ENCODE data around the gene TUBB2A. TPM values are rescaled to one million over a fixed set of nuclear protein-coding genes. Genes with fewer than 3 reads are reported as not detected.
"Not testable (repeated sequence)": the region's sequence is repeated elsewhere in the genome, so short reads cannot be mapped to it uniquely, and the experiment has no call there.

Gene TUBB2A
- total and polyA plus RNA-seq, 2 donors from 2014 or later, result 49.8 to 80.9 TPM

GRCh38 chr6:3139090-3139903 is 18.0 kb downstream of the TUBB2A start:
- Histone ChIP-seq H3K27me3 (ENCODE audit: control insufficient read depth, insufficient read depth, low read length) (no peaks in the 10 kb centered on the region), H3K9me3 (ENCODE audit: control insufficient read depth in 2 of 3, insufficient read depth in 1 of 3, low read length in 3 of 3) (no peaks in the 10 kb centered on the region), H3K9ac (ENCODE audit: low read length in 3 of 3) (no peak overlapping the region), H3K36me3 (ENCODE audit: control insufficient read depth in 2 of 3, insufficient read depth in 3 of 3, low read length in 3 of 3) (peaks cover 0 to 46% (median 16%) of the 10 kb centered on the region in 3 donors), H3K4me1 (ENCODE audit: control insufficient read depth in 2 of 3, insufficient read depth in 2 of 3, low read depth in 1 of 3, low read length in 3 of 3) (peaks cover 5 to 18% (median 11%) of the 10 kb centered on the region in 3 donors), H3K27ac (ENCODE audit: low read depth in 2 of 2, low read length in 2 of 2) (peak overlapping the region; percentile 5 to 49), H3K4me3 (ENCODE audit: low read length in 3 of 3) (no peak overlapping the region)
- intact Hi-C loops (cut with DNase I), result no loop called here
- no peak for FAIRE-seq
- peak in 3 of 5 donors; percentile 39 to 81 (median 65) for DNase-seq
- TF ChIP-seq CTCF (IDR thresholded peaks at IDR 0.05; ENCODE audit: borderline replicate concordance, extremely low read depth, insufficient read depth), result no peak

GRCh38 chr6:3138341-3138740 is 19.0 kb downstream of the TUBB2A start:
- Histone ChIP-seq H3K27me3 (ENCODE audit: control insufficient read depth, insufficient read depth, low read length) (no peaks in the 10 kb centered on the region), H3K9me3 (ENCODE audit: control insufficient read depth in 2 of 3, insufficient read depth in 1 of 3, low read length in 3 of 3) (no peaks in the 10 kb centered on the region), H3K27ac (ENCODE audit: low read depth in 2 of 2, low read length in 2 of 2) (peak overlapping the region in 1 of 2 donors; percentile 5), H3K9ac (ENCODE audit: low read length in 3 of 3) (no peak overlapping the region), H3K4me3 (ENCODE audit: low read length in 3 of 3) (no peak overlapping the region), H3K4me1 (ENCODE audit: control insufficient read depth in 2 of 3, insufficient read depth in 2 of 3, low read depth in 1 of 3, low read length in 3 of 3) (peaks cover 5 to 18% (median 11%) of the 10 kb centered on the region in 3 donors), H3K36me3 (ENCODE audit: control insufficient read depth in 2 of 3, insufficient read depth in 3 of 3, low read length in 3 of 3) (peaks cover 0 to 42% (median 12%) of the 10 kb centered on the region in 3 donors)
- TF ChIP-seq CTCF (IDR thresholded peaks at IDR 0.05; ENCODE audit: borderline replicate concordance, extremely low read depth, insufficient read depth), result no peak
- intact Hi-C loops (cut with DNase I), result no loop called here
- DNase-seq, result no peak
- no peak for FAIRE-seq

GRCh38 chr6:3137873-3138272 is 19.5 kb downstream of the TUBB2A start:
- peak overlapping the region in 1 of 2 donors; percentile 23 for H3K27ac ChIP-seq (ENCODE audit: low read depth in 2 of 2, low read length in 2 of 2)
- FAIRE-seq; DNase-seq; H3K4me3 ChIP-seq (ENCODE audit: low read length in 3 of 3); H3K9ac ChIP-seq (ENCODE audit: low read length in 3 of 3); intact Hi-C loops (cut with DNase I); H3K9me3 ChIP-seq (ENCODE audit: control insufficient read depth in 2 of 3, insufficient read depth in 1 of 3, low read length in 3 of 3); H3K27me3 ChIP-seq (ENCODE audit: control insufficient read depth, insufficient read depth, low read length): not testable (repeated sequence)
- H3K4me1 ChIP-seq (ENCODE audit: control insufficient read depth in 2 of 3, insufficient read depth in 2 of 3, low read depth in 1 of 3, low read length in 3 of 3), result peaks cover 5 to 18% (median 11%) of the 10 kb centered on the region in 3 donors
- peaks cover 0 to 38% (median 12%) of the 10 kb centered on the region in 3 donors for H3K36me3 ChIP-seq (ENCODE audit: control insufficient read depth in 2 of 3, insufficient read depth in 3 of 3, low read length in 3 of 3)

GRCh38 chr6:3137057-3137777 is 20.1 kb downstream of the TUBB2A start:
- Histone ChIP-seq H3K9ac (ENCODE audit: low read length in 3 of 3) (no peak overlapping the region), H3K9me3 (ENCODE audit: control insufficient read depth in 2 of 3, insufficient read depth in 1 of 3, low read length in 3 of 3) (no peaks in the 10 kb centered on the region), H3K4me1 (ENCODE audit: control insufficient read depth in 2 of 3, insufficient read depth in 2 of 3, low read depth in 1 of 3, low read length in 3 of 3) (peaks cover 5 to 18% (median 11%) of the 10 kb centered on the region in 3 donors), H3K36me3 (ENCODE audit: control insufficient read depth in 2 of 3, insufficient read depth in 3 of 3, low read length in 3 of 3) (peaks cover 0 to 34% (median 9%) of the 10 kb centered on the region in 3 donors), H3K27ac (ENCODE audit: low read depth in 2 of 2, low read length in 2 of 2) (peak overlapping the region; percentile 35 to 37), H3K4me3 (ENCODE audit: low read length in 3 of 3) (no peak overlapping the region), H3K27me3 (ENCODE audit: control insufficient read depth, insufficient read depth, low read length) (no peaks in the 10 kb centered on the region)
- intact Hi-C loops (cut with DNase I), result no loop called here
- TF ChIP-seq CTCF (IDR thresholded peaks at IDR 0.05; ENCODE audit: borderline replicate concordance, extremely low read depth, insufficient read depth), result no peak
- no peak for DNase-seq
- no peak for FAIRE-seq

Data from kidney (tissue), 14 donors.